Hindlimb muscle (tissue), 1 donor: ENCODE measurements around the gene RARB. TPM values are rescaled to one million over a fixed set of nuclear protein-coding genes. Genes with fewer than 3 reads are reported as not detected.

Source experiments
- DNase-seq: peaks from one replicate; pipeline ENCODE4 v3.0.0-alpha.2; 2013
- polyA plus RNA-seq: library from polyadenylated mRNA; unstranded; fragments of 120-200 nt; gene quantifications from one replicate; pipeline ENCODE4 v1.2.1, GENCODE V29; 2013; ENCODE audit not compliant: insufficient read length

Gene RARB
- polyA plus RNA-seq, 1 donor: 11.2 TPM

DNA sequence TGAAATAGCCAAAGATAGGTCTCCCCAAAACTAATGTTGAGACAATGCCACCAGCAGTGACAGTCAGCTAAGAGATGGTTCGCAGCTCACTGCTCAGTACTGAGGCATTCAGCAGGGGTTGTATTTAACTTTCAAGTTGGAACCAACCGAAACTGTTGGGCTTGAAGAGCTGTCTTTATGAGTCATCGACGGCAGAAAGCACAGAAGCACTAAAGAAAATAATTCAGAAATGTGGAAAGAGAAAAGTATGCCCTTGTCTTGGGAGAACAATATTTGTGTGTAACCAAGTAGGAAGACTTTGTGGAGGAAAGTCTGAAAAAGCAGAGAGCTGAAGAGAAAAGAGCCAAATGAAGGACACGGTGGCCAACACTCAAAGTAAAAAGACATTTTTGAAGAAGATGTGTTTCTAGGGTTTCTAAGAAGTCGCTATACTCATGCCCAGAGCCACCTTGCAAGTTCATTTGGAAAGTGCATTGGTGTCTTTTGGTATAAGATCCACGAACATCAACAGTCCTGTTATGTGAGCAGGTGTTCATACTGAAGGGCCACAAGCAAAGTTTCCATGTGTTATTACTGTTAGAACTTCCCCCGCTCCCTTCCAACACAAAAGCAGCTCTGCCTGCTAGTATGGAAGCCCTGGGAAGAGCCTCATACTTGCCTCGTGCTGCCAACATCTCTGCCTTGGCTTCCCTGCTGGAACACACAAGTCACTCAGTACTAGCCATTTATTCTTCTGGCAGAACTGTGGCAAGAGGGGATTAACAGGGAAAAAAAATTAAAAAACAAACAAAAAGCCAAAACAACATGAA is 4.1 kb upstream of the RARB start:
- peak; percentile 59 for DNase-seq

DNA sequence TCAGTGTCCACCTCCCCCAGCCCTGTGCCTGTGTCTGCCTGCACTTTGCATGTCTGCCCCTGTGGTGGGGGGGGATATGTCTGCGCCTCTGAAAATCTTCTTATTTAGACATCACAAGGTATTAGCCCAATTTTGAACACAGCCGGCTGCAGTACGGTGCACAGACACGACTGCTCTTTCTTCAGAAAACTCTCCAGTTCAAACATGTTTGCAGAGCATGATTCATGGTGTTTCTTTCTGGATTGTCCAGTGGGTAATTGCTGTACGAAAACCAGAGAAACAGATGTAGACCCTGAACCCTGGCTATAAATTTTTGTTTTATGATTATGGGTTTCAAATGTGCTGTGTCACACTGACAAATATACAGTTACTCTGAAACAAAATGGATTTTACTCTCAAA is 3.4 kb upstream of the RARB start:
- no peak for DNase-seq

DNA sequence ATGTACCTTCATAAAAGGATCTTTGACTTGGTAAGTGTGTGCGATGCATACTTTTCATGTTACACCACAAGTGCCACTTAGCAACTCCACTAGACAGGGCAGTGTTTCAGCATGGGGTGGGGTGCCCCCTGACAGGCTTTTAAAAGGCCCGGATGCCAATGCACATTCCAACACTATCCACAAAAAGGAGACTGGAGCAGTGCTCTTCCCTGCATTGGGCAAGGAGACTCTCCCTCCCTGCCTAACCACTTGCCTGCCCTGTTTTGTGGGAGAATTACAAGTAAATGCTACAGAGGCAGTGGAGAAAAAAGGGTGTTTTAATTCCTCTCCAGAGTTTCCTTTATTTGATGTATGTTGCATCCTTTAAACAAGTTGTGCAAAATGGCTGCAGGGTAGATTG is 1.7 kb upstream of the RARB start:
- DNase-seq: no peak

GRCh38 chr3:25427155-25427554 is 908 bp upstream of the RARB start:
- DNase-seq: no peak

GRCh38 chr3:25427563-25427941 is 511 bp upstream of the RARB start:
- DNase-seq: peak; percentile 80

GRCh38 chr3:25428789-25429335 is 799 bp downstream of the RARB start:
- no peak for DNase-seq

- no peak for DNase-seq
Observed at GRCh38 chr3:25429361-25430286, 1.6 kb downstream of the RARB start.

DNA sequence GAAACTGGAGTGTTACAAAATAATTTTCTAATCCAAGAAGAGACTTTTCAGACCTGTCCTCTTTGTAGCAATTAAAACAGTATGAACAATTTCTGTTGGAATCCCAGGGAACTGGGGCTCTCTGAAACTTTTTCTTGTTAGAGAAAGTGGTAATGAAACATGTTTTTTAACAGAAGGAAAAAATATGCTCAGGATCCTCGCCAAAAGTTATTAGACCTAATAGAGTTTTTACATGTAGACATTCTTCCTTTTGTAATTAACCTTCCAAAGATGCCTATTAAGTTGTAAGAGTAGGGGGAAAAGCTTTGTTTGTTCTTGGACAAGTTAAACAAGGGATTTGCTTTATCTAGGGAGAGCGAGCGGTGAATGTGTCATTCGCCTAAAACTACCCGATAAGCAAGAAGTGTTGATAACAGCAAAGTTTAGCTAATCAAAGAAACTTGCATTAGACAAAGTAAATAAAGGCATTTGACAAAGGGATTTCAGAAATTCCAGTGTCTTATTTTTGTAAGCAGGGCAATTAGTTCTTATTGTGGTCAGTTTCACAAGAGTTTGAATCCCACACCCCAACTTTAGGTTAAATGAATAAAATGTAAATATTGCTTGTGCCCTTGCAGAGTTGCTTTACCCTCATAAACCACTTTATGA is 2.3 kb downstream of the RARB start:
- no peak for DNase-seq

GRCh38 chr3:25430935-25431770 is 3.1 kb downstream of the RARB start:
- DNase-seq: no peak

- no peak for DNase-seq
Observed at GRCh38 chr3:25432176-25432720, 4.2 kb downstream of the RARB start.

- DNase-seq: no peak
Observed at GRCh38 chr3:25433106-25433505, 5.0 kb downstream of the RARB start.

GRCh38 chr3:25433868-25434267 is 5.8 kb downstream of the RARB start:
- DNase-seq: no peak

DNA sequence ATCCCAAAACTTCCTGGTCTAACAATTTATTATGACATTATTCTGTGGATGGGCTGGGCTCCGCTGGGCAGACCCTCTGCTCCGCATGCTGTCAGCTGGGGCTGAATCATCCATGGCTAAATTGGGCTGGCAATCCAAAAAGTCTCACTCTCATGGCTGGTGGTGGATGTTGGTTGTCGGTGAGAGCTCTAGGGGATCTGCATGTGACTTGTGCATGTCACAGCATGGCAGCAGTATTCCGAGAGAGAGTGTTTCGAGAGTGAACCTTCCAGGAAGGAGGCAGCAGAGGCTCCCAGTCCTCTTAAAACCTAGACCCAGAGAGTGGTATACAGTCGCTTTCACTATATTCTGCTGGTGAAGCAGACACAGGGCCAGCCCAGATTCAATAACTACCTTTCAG is 9.9 kb downstream of the RARB start:
- DNase-seq: no peak

- no peak for DNase-seq
Observed at GRCh38 chr3:25438791-25439555, 10.9 kb downstream of the RARB start.

DNA sequence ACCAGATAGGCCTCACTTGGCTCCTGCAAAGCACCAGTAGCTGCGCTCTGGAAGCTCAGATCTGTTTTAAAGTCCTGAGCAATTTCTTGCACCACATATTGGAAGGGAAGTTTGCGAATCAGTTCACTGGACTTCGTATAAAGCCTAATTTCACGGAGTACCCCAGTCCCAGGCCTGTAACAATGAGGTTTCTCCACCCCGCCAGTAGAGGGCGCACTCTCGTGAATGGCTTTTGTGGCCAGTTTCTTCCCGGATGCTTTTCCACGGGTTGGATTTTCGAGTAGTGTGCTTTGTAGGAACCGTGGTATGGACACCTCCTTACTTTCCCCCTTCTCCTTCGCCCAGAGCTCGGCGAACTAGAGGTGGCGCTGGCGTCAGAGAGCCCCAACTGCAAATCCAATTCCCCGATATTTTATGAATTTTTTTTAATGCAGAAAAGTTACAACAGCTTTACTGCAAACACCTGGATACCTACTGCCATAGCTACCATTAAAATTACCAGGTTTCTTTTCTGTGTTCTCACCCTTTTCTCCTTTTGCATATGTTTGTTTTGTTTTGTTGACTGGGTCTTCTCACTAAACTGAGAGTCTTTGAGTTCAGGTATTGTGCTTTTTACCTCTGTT is 13.3 kb downstream of the RARB start:
- no peak for DNase-seq

DNA sequence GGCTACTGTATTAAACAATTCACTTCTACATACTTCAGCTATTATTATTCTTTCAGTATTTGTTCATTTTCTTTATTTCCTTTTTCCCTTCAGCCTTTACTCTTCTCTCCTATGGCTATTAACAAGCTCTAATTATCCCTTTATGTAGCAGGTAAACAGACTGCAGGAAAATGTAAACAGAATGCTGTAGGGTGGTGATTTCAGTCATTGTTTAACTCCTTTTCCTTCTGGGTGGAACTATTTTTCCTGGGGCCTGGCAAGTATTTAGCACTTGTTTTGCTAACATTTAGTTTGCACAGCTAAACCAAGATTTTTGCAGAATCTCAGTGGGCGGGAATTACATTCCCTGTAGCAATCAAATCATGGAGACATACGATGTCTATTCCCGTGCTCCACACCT is 14.4 kb downstream of the RARB start:
- no peak for DNase-seq

DNA sequence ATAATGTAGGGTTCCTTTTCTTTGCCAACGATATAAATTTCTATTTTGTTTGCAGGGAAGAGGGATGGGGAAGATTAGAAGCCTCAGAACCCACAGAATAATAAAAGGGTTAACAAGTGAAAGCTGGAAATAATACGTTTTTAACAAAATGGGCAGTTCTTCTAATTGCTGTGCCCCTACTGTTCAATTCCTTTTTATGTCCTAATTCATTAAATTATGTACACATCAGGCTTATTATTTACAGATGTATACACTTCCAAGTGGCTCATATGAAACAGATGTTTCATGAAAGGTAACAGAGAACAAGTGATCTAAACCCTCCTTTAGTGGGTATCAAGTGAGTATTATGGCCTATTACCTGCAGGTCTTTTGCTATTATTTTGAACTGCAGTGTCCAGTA is 16.2 kb downstream of the RARB start:
- DNase-seq: no peak

DNA sequence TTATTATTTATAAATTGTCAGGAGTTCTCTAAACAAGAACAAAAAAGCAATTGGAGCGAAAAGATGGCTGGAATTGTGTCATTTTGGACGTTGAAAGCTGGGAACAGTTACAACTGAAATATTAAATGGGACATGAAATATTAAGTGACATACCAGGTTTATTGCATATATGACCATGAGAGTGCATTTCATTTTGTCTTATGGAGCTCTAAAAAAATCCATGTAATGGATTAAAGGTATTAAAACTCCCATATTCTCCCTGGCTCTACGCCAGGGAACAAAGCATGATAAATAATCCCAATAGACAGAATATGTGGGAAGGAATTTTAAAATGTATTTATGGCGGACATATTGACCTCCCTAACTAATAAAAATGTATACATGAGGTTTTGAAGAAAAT is 17.7 kb downstream of the RARB start:
- no peak for DNase-seq

DNA sequence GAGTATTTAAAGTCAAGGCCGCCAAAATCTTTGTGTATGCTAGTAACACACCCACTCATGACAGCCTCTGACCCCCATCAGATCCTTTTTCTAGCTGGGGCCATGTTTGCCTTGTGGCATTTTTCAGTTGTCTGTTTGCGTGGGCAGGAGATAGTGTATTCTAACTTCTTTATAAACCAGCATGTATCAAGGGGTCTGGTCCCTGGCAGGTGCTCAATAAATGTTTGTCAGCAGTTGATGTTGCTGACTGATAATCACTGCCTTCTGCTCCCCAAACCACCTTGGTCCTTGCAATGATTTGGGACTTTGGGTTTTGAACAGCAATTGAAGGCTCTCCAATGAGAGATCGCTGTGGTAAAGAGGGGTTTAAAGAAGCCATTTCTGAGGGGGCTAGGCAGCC is 19.2 kb downstream of the RARB start:
- DNase-seq: no peak

GRCh38 chr3:25447925-25448324 is 19.9 kb downstream of the RARB start:
- DNase-seq: no peak
